Spleen (tissue), 7 donors: ENCODE data around the gene C2orf42.

ENCODE experiments used
- CTCF ChIP-seq, 11 experiments: fragments of 200-600 bp in 7 of 11; fragments of 450-650 bp in 4 of 11; sonication (generic) in 4 of 11; IDR thresholded peaks in 8 of 11; conservative IDR thresholded peaks in 3 of 11; 1 replicate in 7 of 11; 2 replicates in 4 of 11; pipeline versions ENCODE4 v1.4.0 to v1.8.0; 2016 to 2021; ENCODE audit warnings: antibody characterized with exemption in 11 of 11, inconsistent platforms in 4 of 11, mild to moderate bottlenecking in 1 of 11
- POLR2A ChIP-seq, 3 donors: fragments of 450-650 bp; IDR thresholded peaks; one replicate each; pipeline ENCODE4 v1.5.1; 2017; ENCODE audit warnings: antibody characterized with exemption in 3 of 3, mild to moderate bottlenecking in 1 of 3
- POLR2AphosphoS5 ChIP-seq, 3 donors: sonication (generic); formaldehyde crosslinking; IDR thresholded peaks; one replicate each; pipeline ENCODE4 v1.5.1; 2017; ENCODE audit warnings: antibody characterized with exemption in 3 of 3
- donor health status: DM: no; HTN: no; CAD: no; lungs with moderate emphysema.
- donor health status: DM: no; HTN: no; CAD: no.
- donor health status: DM: no; HTN: no; CAD: no.

- no peak for TF ChIP-seq POLR2A (IDR thresholded peaks at IDR 0.05)
- no peak for TF ChIP-seq CTCF (IDR thresholded peaks at IDR 0.05 in 8 of 11, conservative IDR thresholded peaks at IDR 0.05 in 3 of 11)
- no peak for TF ChIP-seq POLR2AphosphoS5 (IDR thresholded peaks at IDR 0.05)
Measured at GRCh38 chr2:70111752-70112591, 78.8 kb downstream of the C2orf42 start.
